ENCODE results near the gene ARHGEF9. TPM values are rescaled to one million over a fixed set of nuclear protein-coding genes. Genes with fewer than 3 reads are reported as not detected.

ARHGEF9 gene
- total and polyA plus RNA-seq, 8 donors, result 23.9 to 43.0 (median 35.6) TPM

DNA sequence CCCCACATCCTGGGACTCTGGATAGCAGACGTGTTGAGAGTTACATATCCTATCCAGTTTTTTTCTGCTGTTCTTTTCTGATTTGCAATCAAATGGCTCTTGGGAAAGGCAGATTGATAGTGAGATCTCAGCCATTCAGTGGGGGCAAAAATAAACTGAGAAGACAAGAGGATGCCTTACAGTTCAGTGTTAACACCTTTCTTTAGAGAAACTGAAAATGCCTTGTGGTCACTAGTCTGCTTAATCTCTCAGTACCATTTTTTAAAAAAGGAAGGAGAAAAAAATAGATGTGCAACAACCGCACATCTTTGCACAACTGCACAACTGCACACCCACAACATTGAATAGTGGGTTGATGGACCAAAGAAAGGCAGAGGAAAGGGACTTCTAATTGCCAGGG lies 109.3 kb downstream of the ARHGEF9 start:
- Histone ChIP-seq H3K4me1 (no peaks in the 10 kb centered on the region), H3K4me3 (no peak overlapping the region), H3K27me3 (no peaks in the 10 kb centered on the region), H3K36me3 (peaks cover 0 to 20% of the 10 kb centered on the region in 2 donors), H3K9me3 (no peaks in the 10 kb centered on the region), H3K27ac (no peak overlapping the region)
- no peak for ATAC-seq
- intact Hi-C loops (cut with DNase I), result no loop called here
- no peak for DNase-seq
- TF ChIP-seq, protein P1, sequence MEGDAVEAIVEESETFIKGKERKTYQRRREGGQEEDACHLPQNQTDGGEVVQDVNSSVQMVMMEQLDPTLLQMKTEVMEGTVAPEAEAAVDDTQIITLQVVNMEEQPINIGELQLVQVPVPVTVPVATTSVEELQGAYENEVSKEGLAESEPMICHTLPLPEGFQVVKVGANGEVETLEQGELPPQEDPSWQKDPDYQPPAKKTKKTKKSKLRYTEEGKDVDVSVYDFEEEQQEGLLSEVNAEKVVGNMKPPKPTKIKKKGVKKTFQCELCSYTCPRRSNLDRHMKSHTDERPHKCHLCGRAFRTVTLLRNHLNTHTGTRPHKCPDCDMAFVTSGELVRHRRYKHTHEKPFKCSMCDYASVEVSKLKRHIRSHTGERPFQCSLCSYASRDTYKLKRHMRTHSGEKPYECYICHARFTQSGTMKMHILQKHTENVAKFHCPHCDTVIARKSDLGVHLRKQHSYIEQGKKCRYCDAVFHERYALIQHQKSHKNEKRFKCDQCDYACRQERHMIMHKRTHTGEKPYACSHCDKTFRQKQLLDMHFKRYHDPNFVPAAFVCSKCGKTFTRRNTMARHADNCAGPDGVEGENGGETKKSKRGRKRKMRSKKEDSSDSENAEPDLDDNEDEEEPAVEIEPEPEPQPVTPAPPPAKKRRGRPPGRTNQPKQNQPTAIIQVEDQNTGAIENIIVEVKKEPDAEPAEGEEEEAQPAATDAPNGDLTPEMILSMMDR (IDR thresholded peaks at IDR 0.05), result no peak

DNA sequence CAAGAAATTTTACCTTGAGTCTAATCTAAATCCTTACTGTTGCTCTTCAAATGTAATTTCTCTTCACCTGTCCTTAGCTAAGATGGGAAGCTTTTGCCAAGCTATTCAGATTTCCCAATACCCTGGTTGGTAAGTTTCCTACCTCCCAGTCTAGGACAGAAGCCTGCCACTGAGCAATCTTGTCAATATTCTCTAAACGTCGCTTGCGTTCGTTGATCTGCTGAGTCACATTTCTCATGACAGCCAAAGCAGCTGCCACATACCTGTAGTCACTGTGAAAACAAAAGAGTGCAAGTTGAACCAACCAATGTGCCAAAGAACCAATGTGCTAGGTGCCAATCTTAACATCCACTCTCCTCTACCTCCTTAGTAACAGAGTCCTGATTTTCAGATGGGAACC lies 111.1 kb downstream of the ARHGEF9 start:
- peaks cover 0 to 20% of the 10 kb centered on the region in 2 donors for H3K36me3 ChIP-seq
- H3K27me3 ChIP-seq, result no peaks in the 10 kb centered on the region
- no peak overlapping the region for H3K27ac ChIP-seq
- TF ChIP-seq, protein P1 (IDR thresholded peaks at IDR 0.05), result no peak
- intact Hi-C loops (cut with DNase I), result no loop called here
- no peaks in the 10 kb centered on the region for H3K4me1 ChIP-seq
- no peak overlapping the region for H3K4me3 ChIP-seq
- ATAC-seq, result no peak
- H3K9me3 ChIP-seq, result no peaks in the 10 kb centered on the region
- no peak for DNase-seq

DNA sequence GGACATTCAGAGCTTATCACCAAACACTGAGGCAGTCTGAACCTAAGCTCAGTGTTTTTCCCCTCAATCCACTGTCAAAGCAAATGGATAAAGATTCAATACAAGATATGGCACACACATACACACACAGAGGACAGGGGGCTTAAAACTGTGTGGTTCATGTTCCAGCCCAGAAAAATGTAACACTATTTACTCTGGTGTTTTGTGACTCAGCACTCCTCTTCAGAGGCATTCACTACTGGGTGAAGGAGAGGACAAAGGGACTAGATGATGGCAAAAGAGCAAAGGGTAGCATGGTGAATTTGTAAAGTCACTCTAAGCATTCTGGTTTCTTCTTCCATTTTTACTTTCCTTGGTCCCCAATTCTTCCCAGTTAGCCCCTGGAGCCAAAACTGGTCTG lies 120.3 kb downstream of the ARHGEF9 start:
- no peak overlapping the region for H3K4me3 ChIP-seq
- ATAC-seq, result no peak
- intact Hi-C loops (cut with DNase I), result no loop called here

DNA sequence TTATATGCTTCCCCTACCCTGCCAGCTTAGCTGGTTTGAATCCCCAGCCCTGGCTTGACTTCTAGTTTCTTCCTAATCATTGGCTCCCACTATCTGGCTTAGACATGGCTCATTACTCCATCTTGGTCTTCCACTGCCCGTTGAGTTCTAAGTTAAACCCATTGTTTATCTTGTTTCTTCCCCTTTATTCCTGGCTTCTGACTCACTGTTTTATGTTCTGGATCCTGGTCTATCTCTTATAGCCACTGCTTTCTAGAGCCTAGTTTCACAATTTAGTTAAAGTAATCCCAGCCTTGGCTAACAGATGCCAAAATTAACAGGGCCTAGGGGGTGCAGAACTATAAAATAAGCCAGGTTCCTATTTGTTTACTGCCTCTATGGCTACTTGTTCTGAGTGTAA lies 120.9 kb downstream of the ARHGEF9 start:
- no peak for DNase-seq
- intact Hi-C loops (cut with DNase I), result no loop called here
- H3K4me1 ChIP-seq, result no peaks in the 10 kb centered on the region
- no peak overlapping the region for H3K27ac ChIP-seq
- TF ChIP-seq, protein P1 (IDR thresholded peaks at IDR 0.05), result no peak
- H3K27me3 ChIP-seq, result no peaks in the 10 kb centered on the region
- H3K36me3 ChIP-seq, result peaks cover 0 to 6% of the 10 kb centered on the region in 2 donors
- H3K9me3 ChIP-seq, result no peaks in the 10 kb centered on the region
- H3K4me3 ChIP-seq, result no peak overlapping the region
- no peak for ATAC-seq

More for the DNA sequence above, 120.3 kb downstream of the ARHGEF9 start:
- no peaks in the 10 kb centered on the region for H3K9me3 ChIP-seq
- DNase-seq, result no peak
- H3K36me3 ChIP-seq, result peaks cover 0 to 6% of the 10 kb centered on the region in 2 donors
- TF ChIP-seq, protein P1 (IDR thresholded peaks at IDR 0.05), result no peak
- H3K27ac ChIP-seq, result no peak overlapping the region
- H3K4me1 ChIP-seq, result no peaks in the 10 kb centered on the region
- no peaks in the 10 kb centered on the region for H3K27me3 ChIP-seq

DNA sequence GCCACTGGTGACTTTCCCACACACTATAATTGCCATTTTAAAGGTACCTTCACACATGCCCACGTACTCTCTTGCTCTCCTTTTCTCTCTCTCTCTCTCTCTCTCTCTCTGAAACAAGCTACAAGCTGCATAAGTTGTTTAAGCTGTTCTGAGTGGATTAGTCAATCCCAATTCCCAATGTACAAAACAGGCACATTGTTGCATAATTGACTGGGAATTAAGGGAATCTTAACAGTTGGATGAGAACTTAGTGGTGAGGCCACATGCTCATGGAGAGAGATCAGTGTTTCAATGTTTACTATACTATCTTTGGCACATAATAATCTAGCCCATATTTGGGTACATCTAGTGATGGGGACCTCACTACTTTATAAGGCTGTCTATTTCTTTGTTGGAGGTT lies 123.3 kb downstream of the ARHGEF9 start:
- H3K4me3 ChIP-seq, result no peak overlapping the region
- H3K36me3 ChIP-seq, result no peaks in the 10 kb centered on the region
- DNase-seq (no peak), ATAC-seq (no peak)
- H3K27ac ChIP-seq, result no peak overlapping the region
- no peaks in the 10 kb centered on the region for H3K4me1 ChIP-seq
- TF ChIP-seq, protein P1 (IDR thresholded peaks at IDR 0.05), result no peak
- intact Hi-C loops (cut with DNase I), result no loop called here
- H3K9me3 ChIP-seq, result no peaks in the 10 kb centered on the region
- no peaks in the 10 kb centered on the region for H3K27me3 ChIP-seq

Measured in left lung (tissue), 10 donors.